ENCODE data around the gene BRINP1.

Gene BRINP1

DNA sequence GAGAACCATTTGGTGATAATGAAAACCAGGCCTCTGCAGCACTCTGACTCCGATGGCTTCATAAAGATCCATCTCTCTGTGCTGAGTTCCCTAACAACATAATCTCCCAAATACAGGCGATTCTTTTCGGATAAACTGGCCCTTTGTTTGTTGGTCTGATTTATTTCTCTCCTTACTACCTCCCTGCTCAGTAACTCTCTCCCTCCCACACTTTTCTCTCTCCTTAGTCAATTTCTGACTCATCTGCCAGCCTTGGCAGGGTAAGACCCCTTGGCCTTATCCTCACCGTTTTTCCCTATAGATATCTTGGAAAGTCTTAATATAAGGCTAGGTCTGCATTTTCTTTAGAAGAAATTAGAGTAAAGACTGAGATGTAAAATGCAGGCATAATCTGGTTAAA, 128.7 kb downstream of the BRINP1 start:
- no peak overlapping the region for H3K4me3 ChIP-seq (replicated peaks in 1 of 2; ENCODE audit: low read depth in 2 of 2, low read length in 2 of 2)
- no peak for TF ChIP-seq CTCF (IDR thresholded peaks at IDR 0.05; ENCODE audit: low read depth, low read length)
- DNase-seq (ENCODE audit: low read depth in 2 of 2), result no peak

GRCh38 chr9:119234636-119235035, 134.6 kb downstream of the BRINP1 start:
- no peak for TF ChIP-seq CTCF (IDR thresholded peaks at IDR 0.05; ENCODE audit: low read depth, low read length)
- no peak overlapping the region for H3K4me3 ChIP-seq (replicated peaks in 1 of 2; ENCODE audit: low read depth in 2 of 2, low read length in 2 of 2)
- DNase-seq (ENCODE audit: low read depth in 2 of 2), result no peak

DNA sequence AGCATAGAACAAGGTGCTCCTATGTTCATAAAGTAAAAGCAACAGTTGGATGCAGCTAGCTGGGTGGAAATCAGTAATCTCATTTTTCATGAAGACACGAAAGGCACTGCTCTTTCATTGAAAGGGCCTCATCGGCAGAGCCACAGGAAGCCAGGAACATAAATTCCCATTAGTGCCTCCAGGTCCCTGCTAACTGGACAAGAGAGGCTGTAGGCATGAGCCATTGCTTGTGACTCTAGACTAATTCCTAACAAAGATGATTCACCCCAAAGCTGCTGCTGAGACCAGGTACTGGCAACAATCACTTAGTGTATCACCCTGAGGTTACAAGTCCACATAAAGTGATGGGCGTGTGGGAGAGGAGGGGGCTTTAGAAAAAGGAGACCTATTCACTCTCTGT, 141.8 kb downstream of the BRINP1 start:
- no peak for TF ChIP-seq CTCF (IDR thresholded peaks at IDR 0.05; ENCODE audit: low read depth, low read length)
- DNase-seq (ENCODE audit: low read depth in 2 of 2), result no peak
- H3K4me3 ChIP-seq (replicated peaks in 1 of 2; ENCODE audit: low read depth in 2 of 2, low read length in 2 of 2), result no peak overlapping the region

DNA sequence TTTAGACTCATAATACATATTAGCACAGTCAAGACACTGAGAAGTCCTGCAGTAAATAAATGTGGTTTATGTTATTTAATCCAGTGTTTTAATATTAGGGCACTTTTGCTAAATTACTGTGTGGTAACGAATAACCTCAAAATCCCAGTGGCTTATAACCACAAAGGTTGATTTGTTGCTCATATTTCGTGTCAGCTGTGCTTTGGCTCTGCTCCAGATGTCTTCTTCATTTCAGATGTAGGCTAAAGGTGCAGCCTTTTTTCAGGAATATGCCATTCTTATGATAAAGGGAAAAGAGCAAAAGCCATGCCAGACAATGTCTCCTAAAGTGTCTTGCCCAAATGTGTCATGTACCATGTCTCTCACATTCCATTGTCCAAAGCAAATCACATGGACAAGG, 144.8 kb downstream of the BRINP1 start:
- H3K4me3 ChIP-seq (replicated peaks in 1 of 2; ENCODE audit: low read depth in 2 of 2, low read length in 2 of 2), result no peak overlapping the region
- TF ChIP-seq CTCF (IDR thresholded peaks at IDR 0.05; ENCODE audit: low read depth, low read length), result no peak
- DNase-seq (ENCODE audit: low read depth in 2 of 2), result no peak

GRCh38 chr9:119221276-119221675, 148.0 kb downstream of the BRINP1 start:
- no peak for DNase-seq (ENCODE audit: low read depth in 2 of 2)
- no peak for TF ChIP-seq CTCF (IDR thresholded peaks at IDR 0.05; ENCODE audit: low read depth, low read length)

GRCh38 chr9:119218293-119218692, 150.9 kb downstream of the BRINP1 start:
- DNase-seq (ENCODE audit: low read depth in 2 of 2), result no peak
- H3K4me3 ChIP-seq (replicated peaks in 1 of 2; ENCODE audit: low read depth in 2 of 2, low read length in 2 of 2), result no peak overlapping the region
- TF ChIP-seq CTCF (IDR thresholded peaks at IDR 0.05; ENCODE audit: low read depth, low read length), result no peak

More at GRCh38 chr9:119221276-119221675, 148.0 kb downstream of the BRINP1 start:
- no peak overlapping the region for H3K4me3 ChIP-seq (replicated peaks in 1 of 2; ENCODE audit: low read depth in 2 of 2, low read length in 2 of 2)

GRCh38 chr9:119216651-119217331, 152.4 kb downstream of the BRINP1 start:
- no peak for DNase-seq (ENCODE audit: low read depth in 2 of 2)
- TF ChIP-seq CTCF (IDR thresholded peaks at IDR 0.05; ENCODE audit: low read depth, low read length), result no peak
- H3K4me3 ChIP-seq (replicated peaks in 1 of 2; ENCODE audit: low read depth in 2 of 2, low read length in 2 of 2), result no peak overlapping the region

All from cardiac fibroblast (primary cell).